HFF-Myc (cell line): ENCODE measurements around the gene RET.

Experiments
- DNase-seq: peaks from one replicate; pipeline ENCODE4 v3.0.0-alpha.2; 2011; ENCODE audit warnings: low read depth; ENCODE audit errors: extremely low read depth
- H3K4me3 ChIP-seq: replicated peaks from 2 replicates; pipeline ENCODE4 v1.5.1; 2011; ENCODE audit warnings: low read depth, mild to moderate bottlenecking, control low read depth, low read length
- CTCF ChIP-seq: IDR thresholded peaks from 2 replicates; pipeline ENCODE4 v1.5.1; 2012; ENCODE audit warnings: mild to moderate bottlenecking, low read depth, low read length, control low read depth; ENCODE audit errors: missing control alignments

The RET gene

DNA sequence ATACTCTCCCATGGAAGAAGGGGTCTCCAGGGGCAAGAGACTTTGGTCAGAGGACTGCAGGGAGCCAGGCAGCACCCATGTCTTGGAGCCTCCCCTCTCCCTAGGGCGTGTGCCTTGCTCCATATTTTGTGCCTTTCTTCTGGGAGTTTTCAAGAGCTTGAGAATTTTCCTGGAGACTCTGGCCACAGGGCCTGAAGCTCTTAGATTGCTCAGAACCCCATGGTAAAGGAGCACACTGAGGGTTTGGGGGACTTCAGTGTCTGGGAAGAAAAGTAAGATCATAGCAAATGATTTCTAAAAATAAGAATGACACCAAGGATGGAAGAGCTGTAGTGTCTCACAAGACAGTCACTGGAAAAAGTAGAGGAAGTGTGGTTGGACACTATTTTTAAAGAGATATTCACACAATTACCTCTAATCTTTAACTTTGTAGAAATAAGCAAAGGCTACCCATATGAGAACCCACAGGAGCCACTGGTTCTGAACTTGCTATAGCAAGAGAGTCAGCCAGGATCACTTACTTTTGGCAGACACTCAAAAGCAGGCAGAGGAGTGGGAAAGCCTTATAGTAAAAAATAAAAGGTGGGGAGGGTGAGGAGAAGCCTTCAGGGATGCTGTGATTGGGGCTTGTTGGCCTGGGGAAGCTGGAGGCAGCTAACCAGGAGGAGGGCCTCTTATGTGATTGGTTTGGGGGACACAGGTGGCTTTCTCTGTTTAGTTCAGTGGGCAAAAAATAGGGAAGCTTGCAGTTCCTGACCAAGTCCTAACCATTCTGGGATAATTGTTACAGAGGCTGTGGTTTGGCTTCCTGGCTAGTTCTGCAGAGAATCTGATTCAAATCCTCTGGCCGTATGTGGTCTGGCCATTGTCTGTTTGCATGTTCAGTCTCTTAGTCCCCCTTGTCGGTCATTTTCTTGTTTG is 56.3 kb downstream of the RET start:
- no peak for TF ChIP-seq CTCF
- H3K4me3 ChIP-seq = no peak overlapping the region
- no peak for DNase-seq

DNA sequence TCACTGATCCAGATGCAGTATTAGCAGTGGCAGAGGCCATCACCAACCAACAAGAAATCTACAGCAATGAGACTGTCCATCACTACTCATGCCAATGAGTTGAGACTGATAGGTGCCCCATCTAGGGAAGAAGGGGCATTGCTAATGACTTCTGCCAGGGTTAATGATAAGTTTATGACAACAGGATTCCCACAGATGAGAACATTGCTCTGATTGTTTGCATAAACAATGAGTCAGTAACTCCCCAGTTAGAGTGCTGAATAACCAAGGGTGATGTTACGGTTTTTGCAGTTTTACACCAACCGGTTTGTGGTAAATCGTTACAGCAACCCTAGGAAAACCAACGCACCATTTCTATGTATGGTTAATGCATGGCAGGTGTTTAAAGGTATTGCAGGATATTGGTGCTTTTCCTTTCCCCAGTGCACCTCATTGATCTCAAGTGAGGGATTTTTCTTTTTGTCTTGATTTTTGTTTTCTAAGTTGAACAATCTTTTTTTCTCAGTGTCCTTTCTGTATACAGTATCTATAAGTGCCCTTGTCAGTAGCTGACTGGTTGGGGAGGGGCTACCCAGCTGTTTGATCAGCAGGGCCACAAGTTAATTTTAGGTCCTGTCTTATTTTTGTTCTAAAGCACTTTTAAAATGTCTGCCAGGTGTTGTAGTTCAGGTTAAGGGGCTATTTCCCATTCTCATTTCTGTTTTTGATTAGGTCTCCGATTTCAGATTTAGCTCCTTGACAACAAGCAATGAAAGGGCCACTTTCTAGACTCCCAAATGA is 57.4 kb downstream of the RET start:
- no peak overlapping the region for H3K4me3 ChIP-seq
- TF ChIP-seq CTCF = no peak
- DNase-seq = no peak

DNA sequence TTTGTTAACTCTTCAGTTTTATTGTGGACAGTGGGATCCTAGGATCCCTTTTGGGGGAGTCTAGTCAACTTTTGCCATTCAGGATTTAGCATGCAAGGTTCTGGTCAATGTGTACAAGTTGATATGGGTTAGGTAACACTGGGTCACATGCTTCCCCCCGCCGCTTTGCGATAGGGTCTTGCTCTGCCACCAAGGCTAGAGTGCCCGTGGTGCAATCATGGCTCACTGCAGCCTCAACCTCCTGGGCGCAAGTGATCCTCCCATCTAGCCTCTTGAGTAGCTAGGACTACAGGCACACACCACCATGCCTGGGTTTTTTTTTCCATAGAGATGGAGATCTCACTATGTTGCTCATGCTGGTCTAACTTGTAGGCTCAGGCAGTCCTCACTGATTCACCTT is 58.2 kb downstream of the RET start:
- no peak for TF ChIP-seq CTCF
- DNase-seq = no peak
- H3K4me3 ChIP-seq = no peak overlapping the region

GRCh38 chr10:43135656-43136055 is 58.8 kb downstream of the RET start:
- TF ChIP-seq CTCF = no peak
- no peak for DNase-seq
- H3K4me3 ChIP-seq = no peak overlapping the region

GRCh38 chr10:43136432-43136831 is 59.6 kb downstream of the RET start:
- DNase-seq = no peak
- TF ChIP-seq CTCF = no peak
- no peak overlapping the region for H3K4me3 ChIP-seq

GRCh38 chr10:43136995-43137716 is 60.3 kb downstream of the RET start:
- peak overlapping the region; percentile 78 for H3K4me3 ChIP-seq
- TF ChIP-seq CTCF = no peak
- DNase-seq = no peak
